Stimulated activated CD8-positive, alpha-beta memory T cell treated with anti-CD3 and anti-CD28 coated beads, Interleukin-2, amount 100 ng/mL, for 1 hour (primary cell): ENCODE measurements around the gene MYG1.
"Not testable (repeated sequence)": the region's sequence is repeated elsewhere in the genome, so short reads cannot be mapped to it uniquely, and the experiment has no call there.

Experiments
- DNase-seq, 2 donors: peaks; one replicate each; pipeline ENCODE4 v3.0.0-alpha.2; 2020; ENCODE audit warnings: low read depth in 2 of 2

Gene MYG1

DNA sequence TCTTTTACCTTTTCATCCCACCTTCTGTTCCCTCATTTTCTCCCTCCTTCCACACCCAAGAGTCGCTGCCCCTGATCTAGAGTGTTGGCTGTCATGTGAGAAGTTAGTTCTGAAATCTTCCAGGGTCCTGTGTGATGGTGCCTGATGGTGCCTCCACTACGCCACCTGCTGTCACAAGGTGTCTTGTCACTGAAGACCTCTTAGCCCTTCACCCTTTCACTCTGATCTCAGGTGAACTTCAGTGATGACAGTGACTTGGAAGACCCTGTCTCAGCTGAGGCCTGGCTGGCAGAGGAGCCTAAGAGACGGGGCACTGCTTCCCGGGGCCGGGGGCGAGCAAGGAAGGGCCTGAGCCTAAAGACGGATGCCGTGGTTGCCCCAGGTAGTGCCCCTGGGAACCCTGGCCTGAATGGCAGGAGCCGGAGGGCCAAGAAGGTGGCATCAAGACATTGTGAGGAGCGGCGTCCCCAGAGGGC, 11.7 kb upstream of the MYG1 start:
- peak; percentile 39 to 50 for DNase-seq

DNA sequence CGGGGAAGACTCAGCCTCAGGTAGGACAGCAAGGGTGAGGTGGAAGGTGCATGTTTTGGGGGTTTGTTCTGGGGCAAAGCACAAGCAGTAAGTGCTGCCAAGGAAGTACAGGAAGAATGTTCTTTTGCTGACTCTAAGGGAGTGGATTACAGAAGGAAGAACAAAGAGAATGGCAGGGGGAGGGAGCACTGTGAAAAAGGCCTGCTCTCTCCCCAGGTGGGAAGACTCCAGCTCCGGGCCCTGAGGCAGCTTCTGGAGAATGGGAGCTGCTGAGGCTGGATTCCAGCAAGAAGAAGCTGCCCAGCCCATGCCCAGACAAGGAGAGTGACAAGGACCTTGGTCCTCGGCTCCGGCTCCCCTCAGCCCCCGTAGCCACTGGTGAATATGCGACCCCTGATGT, 11.2 kb upstream of the MYG1 start:
- DNase-seq = no peak

- no peak for DNase-seq
Measured at GRCh38 chr12:53289891-53290290, 9.6 kb upstream of the MYG1 start.

GRCh38 chr12:53290661-53291060, 8.8 kb upstream of the MYG1 start:
- no peak for DNase-seq

DNA sequence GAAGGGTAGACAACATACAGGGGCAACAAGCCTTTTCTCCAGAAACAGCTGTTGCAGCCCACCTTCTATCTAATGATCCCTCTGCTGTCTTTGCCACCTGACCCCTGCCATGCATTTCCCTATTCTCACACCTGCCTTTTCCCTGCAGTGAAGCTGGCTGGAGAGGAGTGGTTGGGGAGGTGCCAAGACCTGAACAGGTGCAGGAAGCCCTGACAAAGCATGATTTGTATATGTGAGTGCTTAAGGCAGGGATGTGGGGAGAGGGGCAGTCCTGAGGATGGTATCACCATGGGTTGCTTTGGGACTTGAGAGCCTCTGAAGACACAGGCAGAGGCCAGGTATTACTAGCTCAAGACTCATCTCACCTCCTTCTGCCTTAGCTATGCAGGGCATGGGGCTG, 7.1 kb upstream of the MYG1 start:
- DNase-seq = no peak

- peak; percentile 70 to 76 for DNase-seq
Measured at GRCh38 chr12:53295070-53295890, 4.2 kb upstream of the MYG1 start, which contains the start of gene PFDN5. TSS of gene PFDN5 (plus strand) at chr12:53295542. CDS start at chr12:53295568, 26 bp downstream.

DNA sequence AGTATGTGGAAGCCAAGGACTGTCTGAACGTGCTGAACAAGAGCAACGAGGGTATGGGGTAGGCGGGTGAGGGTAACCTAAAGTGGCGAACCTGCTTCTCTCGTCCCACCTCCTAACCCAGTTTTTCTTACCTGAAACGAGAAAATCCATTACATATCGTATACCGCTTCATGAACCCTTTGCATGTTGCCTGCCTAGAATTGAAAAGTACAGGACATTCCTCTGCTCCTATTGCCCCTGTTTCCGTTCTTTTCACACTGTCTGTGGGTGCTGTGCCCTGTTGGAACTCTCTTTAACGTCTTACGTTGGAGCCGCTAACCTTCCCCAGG, 3.6 kb upstream of the MYG1 start:
- DNase-seq = no peak

GRCh38 chr12:53297106-53297505, 2.4 kb upstream of the MYG1 start:
- DNase-seq = not testable (repeated sequence)

DNA sequence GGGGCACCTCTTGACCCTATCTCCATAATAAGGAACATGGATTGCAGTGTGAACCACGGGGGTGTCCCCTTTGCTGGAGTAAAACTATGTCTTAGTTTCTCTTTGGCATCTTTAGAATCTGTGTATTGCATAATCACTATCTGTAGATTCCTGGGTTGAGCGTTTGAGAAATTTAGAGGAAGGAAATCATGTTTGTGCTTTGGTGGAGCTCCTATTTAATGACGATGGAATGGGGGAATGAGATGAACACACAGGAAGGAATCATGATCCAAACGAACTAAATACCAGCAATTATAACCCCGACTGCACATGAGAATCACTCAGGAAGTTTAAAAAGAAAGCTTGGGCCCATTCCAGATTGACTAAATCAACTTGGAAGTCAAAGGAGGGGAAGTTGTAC, 1.3 kb upstream of the MYG1 start:
- DNase-seq = no peak

GRCh38 chr12:53299101-53299453, 418 bp upstream of the MYG1 start:
- no peak for DNase-seq

GRCh38 chr12:53300187-53300586, 692 bp downstream of the MYG1 start:
- no peak for DNase-seq

DNA sequence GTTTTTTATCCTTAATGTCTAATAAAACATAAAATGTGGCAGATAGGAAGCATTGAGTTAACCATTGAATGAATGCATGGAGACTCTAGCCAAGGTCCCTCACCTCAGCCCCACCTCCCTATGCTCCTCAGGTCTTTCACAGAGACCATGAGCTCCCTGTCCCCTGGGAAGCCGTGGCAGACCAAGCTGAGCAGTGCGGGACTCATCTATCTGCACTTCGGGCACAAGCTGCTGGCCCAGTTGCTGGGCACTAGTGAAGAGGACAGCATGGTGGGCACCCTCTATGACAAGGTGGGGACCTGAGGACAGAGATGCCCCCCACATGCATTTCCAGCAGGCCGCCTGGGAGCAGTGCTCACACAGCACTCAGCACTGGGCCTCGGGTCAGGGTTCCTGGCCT, 3.4 kb downstream of the MYG1 start:
- no peak for DNase-seq

GRCh38 chr12:53306826-53307225, 7.3 kb downstream of the MYG1 start:
- DNase-seq = no peak

DNA sequence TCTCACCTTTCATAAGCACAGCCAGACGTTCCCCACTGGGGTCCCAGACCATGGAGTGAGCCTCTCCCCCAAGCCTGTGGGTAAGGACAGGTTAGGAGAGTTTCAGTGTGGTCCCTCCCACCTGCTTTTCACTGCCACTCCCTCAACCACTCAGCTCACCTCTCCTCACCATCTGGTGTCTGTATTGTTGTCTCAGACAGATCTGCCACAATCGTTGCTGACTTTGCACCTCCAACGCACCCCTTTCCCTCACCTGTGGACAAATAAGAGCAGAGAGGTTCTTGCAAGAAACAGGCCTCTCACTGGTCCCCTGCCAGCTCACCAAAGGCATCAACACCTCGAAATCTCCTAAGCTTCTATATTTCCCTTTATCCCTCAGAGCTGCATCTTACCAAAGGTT, 8.8 kb downstream of the MYG1 start:
- no peak for DNase-seq

DNA sequence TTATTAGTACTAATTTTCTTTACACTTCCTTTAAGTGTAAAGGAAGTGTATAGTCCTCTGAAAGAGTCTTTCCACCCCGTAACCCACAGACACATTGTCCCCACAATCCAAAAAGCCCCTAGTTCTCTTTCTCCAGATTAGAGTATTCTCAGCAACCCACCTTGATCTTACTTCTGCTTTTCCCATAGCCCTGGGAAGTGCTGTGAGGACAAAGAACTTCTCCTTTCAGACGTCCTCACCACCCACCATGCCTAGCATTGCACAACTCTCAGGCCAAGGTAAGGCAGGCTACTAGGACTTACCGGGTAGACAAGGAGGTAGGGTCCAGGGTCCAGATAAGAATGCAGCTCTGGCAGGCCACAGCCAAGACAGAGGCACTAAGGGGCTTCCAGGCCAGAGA, 14.5 kb downstream of the MYG1 start:
- DNase-seq = no peak

- DNase-seq = no peak
Measured at GRCh38 chr12:53320352-53321195, 21.1 kb downstream of the MYG1 start.

DNA sequence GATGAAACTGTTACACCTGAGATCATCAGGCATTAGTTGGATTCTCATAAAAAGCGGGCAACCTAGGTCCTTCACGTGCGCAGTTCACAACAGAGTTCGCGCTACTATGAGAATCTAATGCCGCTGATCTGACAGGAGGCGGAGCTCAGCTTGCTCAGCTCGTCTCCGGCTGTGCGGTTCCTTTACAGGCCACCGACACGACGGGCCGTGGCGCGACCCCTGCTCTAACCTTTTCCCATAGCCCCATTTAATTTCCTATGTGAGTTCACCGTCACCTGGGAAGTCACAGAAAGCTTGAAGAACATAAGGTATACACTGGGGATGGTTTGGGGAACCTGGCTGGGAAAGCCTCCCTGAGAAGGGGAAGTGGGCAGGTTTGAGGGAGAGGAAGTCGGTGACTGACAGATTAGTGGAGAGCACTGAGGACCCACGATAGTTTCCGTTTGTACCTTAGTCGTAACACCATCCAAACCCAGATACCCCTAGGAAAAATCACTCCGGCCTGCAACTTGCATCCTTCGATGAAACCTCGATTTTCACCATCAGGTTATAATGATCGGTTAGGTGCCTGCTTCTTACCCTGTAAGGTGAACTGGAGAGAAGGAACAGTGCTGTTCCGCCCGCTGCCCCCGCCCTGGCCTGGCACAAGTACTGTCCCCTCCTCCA, 24.8 kb downstream of the MYG1 start:
- peak; percentile 14 to 34 for DNase-seq

- DNase-seq = peak; percentile 67 to 78
Measured at GRCh38 chr12:53324779-53325510, 25.4 kb downstream of the MYG1 start.

GRCh38 chr12:53325511-53326061, 26.1 kb downstream of the MYG1 start:
- no peak for DNase-seq

DNA sequence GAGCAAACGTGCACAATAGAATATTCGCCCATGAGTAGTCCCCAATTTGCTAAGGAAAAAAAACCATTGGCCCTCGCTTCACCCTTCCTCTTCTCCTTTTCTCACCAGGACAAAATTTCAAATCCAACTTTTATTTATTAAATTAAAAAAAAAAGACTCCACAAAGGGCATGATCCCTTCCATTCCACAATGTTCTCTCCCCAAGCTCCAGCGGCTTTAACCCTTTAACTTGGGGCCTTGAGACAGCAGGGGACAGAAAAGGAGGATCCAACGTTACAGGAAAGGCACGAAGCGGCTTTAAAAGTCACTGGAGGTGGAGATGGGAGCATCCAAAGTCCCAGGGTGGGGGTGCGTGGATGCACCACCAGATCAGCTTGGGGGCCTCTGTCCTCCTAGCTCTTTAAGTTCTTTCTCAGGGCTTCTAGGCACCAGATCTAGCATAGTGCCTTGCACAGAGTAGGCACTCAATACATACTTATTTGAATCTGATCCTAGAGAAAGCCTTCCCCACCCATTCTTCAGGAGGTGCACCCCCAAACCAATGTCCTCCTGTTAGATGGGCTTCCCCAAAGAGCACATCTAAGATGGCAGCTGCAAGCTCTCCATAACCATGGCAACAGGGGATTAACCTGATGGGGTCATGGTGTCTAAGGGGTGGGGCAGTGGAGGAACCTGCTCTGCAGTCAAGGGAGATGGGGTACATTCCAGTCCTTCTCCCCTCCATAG, 27.1 kb downstream of the MYG1 start:
- DNase-seq = no peak
